ENCODE results near the gene ETFBKMT.

- no peak for TF ChIP-seq PPARA (CRISPR knock-in tag; IDR thresholded peaks at IDR 0.05; ENCODE audit: borderline replicate concordance)
- no peak for TF ChIP-seq SNAI2 (CRISPR knock-in tag; IDR thresholded peaks at IDR 0.05)
- no peak for TF ChIP-seq PATZ1 (CRISPR knock-in tag; IDR thresholded peaks at IDR 0.05; ENCODE audit: borderline replicate concordance)
- no peak for TF ChIP-seq POU6F1 (CRISPR knock-in tag; IDR thresholded peaks at IDR 0.05; ENCODE audit: borderline replicate concordance, low read depth)
- TF ChIP-seq TCF4 (CRISPR knock-in tag; IDR thresholded peaks at IDR 0.05; ENCODE audit: borderline replicate concordance) = no peak
- no peak for TF ChIP-seq RARB (CRISPR knock-in tag; IDR thresholded peaks at IDR 0.05)
- no peak for TF ChIP-seq ISL1 (CRISPR knock-in tag; IDR thresholded peaks at IDR 0.05)
- no peak for TF ChIP-seq ESRRG (CRISPR knock-in tag; IDR thresholded peaks at IDR 0.05)
- no peak for TF ChIP-seq CSDC2 (CRISPR knock-in tag; IDR thresholded peaks at IDR 0.05)
- no peak for TF ChIP-seq CREB5 (CRISPR knock-in tag; IDR thresholded peaks at IDR 0.05; ENCODE audit: low read depth)
Observed at GRCh38 chr12:31687101-31687527, 27.6 kb downstream of the ETFBKMT start.
